GM12878 (cell line): ENCODE measurements around the gene CYB5RL. TPM values are rescaled to one million over a fixed set of nuclear protein-coding genes. Genes with fewer than 3 reads are reported as not detected.

Experiments used
- ATAC-seq: fragments of 200-7000 bp; cut with Tn5 transposase; 3 replicates; pipeline ENCODE4 v1.9.1; 2020; ENCODE audit warnings: mild to moderate bottlenecking, moderate library complexity
- BruUV-seq: library from RNA; stranded (reverse); fragments of 400-500 nt; replicated peaks from 2 replicates; lab custom pipeline; 2021; lab: Mats Ljungman, UMichigan
- CTCF ChIA-PET: fragments of 300-600 bp; sonication (Branson Sonifier 250); formaldehyde crosslinking; extraction: SDS; loops from one replicate; lab custom pipeline; 2021; ENCODE audit warnings: inconsistent platforms; lab: Yijun Ruan, JAX
- POLR2A ChIA-PET: fragments of 350-600 bp; formaldehyde crosslinking; extraction: SDS; loops from one replicate; lab custom pipeline; 2021; ENCODE audit warnings: inconsistent platforms; lab: Charles Lee
- RAD21 ChIA-PET: fragments of 300-600 bp; sonication (Branson Sonifier 250); formaldehyde crosslinking; loops from one replicate; lab custom pipeline; 2023; ENCODE audit warnings: antibody characterized with exemption; ENCODE audit not compliant: unreplicated experiment; lab: Charles Lee
- SMC1A ChIA-PET: fragments of 300-600 bp; sonication (Branson Sonifier 250); formaldehyde crosslinking; loops from one replicate; lab custom pipeline; 2023; ENCODE audit not compliant: unreplicated experiment, uncharacterized antibody; lab: Charles Lee
- DNase-seq: peaks from one replicate; pipeline ENCODE4 v3.0.0-alpha.2; 2011; ENCODE audit warnings: low read depth, low spot score
- FAIRE-seq: peaks from 3 replicates; lab custom pipeline; 2011; peaks lifted over from hg19 to GRCh38; lab: Jason Lieb, UNC
- H2AFZ ChIP-seq: 2 replicates; pipeline ENCODE4 v1.6.0; 2011; ENCODE audit warnings: low read depth, low read length, control low read depth; ENCODE audit not compliant: control insufficient read depth
- H3K27ac ChIP-seq: 2 replicates; pipeline ENCODE4 v1.5.1; 2011; ENCODE audit warnings: control low read depth; ENCODE audit not compliant: control insufficient read depth, insufficient read depth
- H3K27me3 ChIP-seq, 2 experiments: replicated peaks in 1 of 2; 2 replicates each; pipeline versions ENCODE4 v1.6.0 to v1.6.1; 2011; ENCODE audit warnings: low read length in 1 of 2; ENCODE audit not compliant: control insufficient read depth in 2 of 2, insufficient read depth in 2 of 2
- H3K36me3 ChIP-seq, 2 experiments: 2 replicates each; pipeline ENCODE4 v1.5.1; 2011; ENCODE audit warnings: low read length in 1 of 2; ENCODE audit not compliant: control insufficient read depth in 2 of 2, insufficient read depth in 2 of 2
- H3K4me1 ChIP-seq: 2 replicates; pipeline ENCODE4 v1.6.1; 2011; ENCODE audit warnings: mild to moderate bottlenecking, low read length, moderate library complexity, mixed read lengths; ENCODE audit not compliant: control insufficient read depth, insufficient read depth
- H3K4me2 ChIP-seq: 2 replicates; pipeline ENCODE4 v1.6.0; 2011; ENCODE audit warnings: control low read depth; ENCODE audit not compliant: control insufficient read depth, insufficient read depth
- H3K4me3 ChIP-seq: fragments of 200-600 bp; sonication (generic); 2 replicates; pipeline ENCODE4 v1.5.1; 2016
- H3K79me2 ChIP-seq: 2 replicates; pipeline ENCODE4 v1.6.0; 2011; ENCODE audit warnings: low read length; ENCODE audit not compliant: control insufficient read depth, insufficient read depth
- H3K9ac ChIP-seq: 2 replicates; pipeline ENCODE4 v1.8.0; 2011; ENCODE audit warnings: low read length, control low read depth, mixed read lengths; ENCODE audit not compliant: control insufficient read depth, insufficient read depth
- H3K9me3 ChIP-seq: replicated peaks from 3 replicates; pipeline ENCODE4 v1.5.1; 2011; ENCODE audit warnings: mild to moderate bottlenecking, low read length; ENCODE audit not compliant: control insufficient read depth, insufficient read depth
- H4K20me1 ChIP-seq: 2 replicates; pipeline ENCODE4 v1.6.0; 2011; ENCODE audit not compliant: control insufficient read depth, insufficient read depth
- CREB1 ChIP-seq: IDR thresholded peaks from 2 replicates; pipeline ENCODE4 v1.6.1; 2012; ENCODE audit warnings: low read depth, mild to moderate bottlenecking, inconsistent platforms
- ZNF384 ChIP-seq: IDR thresholded peaks from 2 replicates; pipeline ENCODE4 v1.6.1; 2012; ENCODE audit warnings: low read depth, mild to moderate bottlenecking, low read length, improper control_type of control experiment, borderline replicate concordance
- ZNF592 ChIP-seq: fragments of 450-650 bp; IDR thresholded peaks from 2 replicates; pipeline ENCODE4 v1.6.1; 2017; ENCODE audit warnings: mild to moderate bottlenecking, moderate library complexity
- WGBS: methylation state at CpG from one replicate; pipeline ENCODE4 v1.1.6; 2016; ENCODE audit warnings: low lambda C conversion rate; ENCODE audit not compliant: insufficient replicate concordance, insufficient coverage; ENCODE audit errors: missing lambda C conversion rate; 5-methylcytosine and 5-hydroxymethylcytosine counted together
- in situ Hi-C: fragments of 300-500 bp; cut with MboI; formaldehyde crosslinking; loops from 9 replicates; pipeline ENCODE4 v1.14.3; 2018; ENCODE audit warnings: mixed read lengths
- intact Hi-C: fragments of 100-400 bp; cut with micrococcal nuclease; formaldehyde crosslinking; loops from one replicate; pipeline ENCODE4 v1.14.2; 2022; ENCODE audit not compliant: unreplicated experiment
- polyA plus RNA-seq, 11 experiments: library from polyadenylated mRNA; depleted of rRNA in 4 of 11; unstranded in 6 of 11; stranded (reverse) in 5 of 11; fragments of >200 nt; fragmentation: Nextera tagmentation in 4 of 11; fragmentation: Illumina TruSeq in 1 of 11; extraction: Ambion mirVana in 4 of 11; extraction: Trizol in 1 of 11; gene quantifications; 1 replicate in 1 of 11; 2 replicates in 10 of 11; pipeline versions ENCODE4 v1.2.1 to v1.2.3, GENCODE V29; 2011 to 2016; ENCODE audit warnings: inconsistent platforms in 2 of 11, missing spikeins in 2 of 11, low read depth in 1 of 11
- total RNA-seq, 4 experiments: library from RNA; depleted of rRNA in 3 of 4; stranded (reverse); fragments of >200 nt in 3 of 4; fragmentation: Illumina TruSeq in 1 of 4; extraction: Trizol in 1 of 4; gene quantifications; 2 replicates each; pipeline versions ENCODE4 v1.2.1 to v1.2.3, GENCODE V29; 2013 to 2021

CYB5RL gene
- total and polyA plus RNA-seq, 10 of the 15 experiments (the other 5 are each of a cell fraction or from before 2014, with no cell fraction given): 3.1 to 8.7 (median 7.2) TPM

GRCh38 chr1:54224233-54224632 is 24.4 kb upstream of the CYB5RL start:
- DNase-seq (no peak), FAIRE-seq (no peak), ATAC-seq (no peak)
- H3K36me3 ChIP-seq: peaks cover 2 to 3% of the 10 kb centered on the region in 2 experiments; a peak in 3 of 4 replicates
- H3K27ac ChIP-seq: no peak overlapping the region
- intact Hi-C loops: no loop called here
- ChIA-PET RAD21 (no interaction called here), POLR2A (no interaction called here), CTCF (no interaction called here), SMC1A (no interaction called here)
- no peak overlapping the region for H3K4me3 ChIP-seq
- H3K9me3 ChIP-seq: no peaks in the 10 kb centered on the region
- H3K4me1 ChIP-seq: no peaks in the 10 kb centered on the region
- in situ Hi-C loops: no loop called here
- no peak overlapping the region for H2AFZ ChIP-seq
- no peaks in the 10 kb centered on the region for H3K79me2 ChIP-seq
- H3K4me2 ChIP-seq: no peak overlapping the region
- TF ChIP-seq ZNF592 (no peak), CREB1 (no peak), ZNF384 (no peak)
- H3K9ac ChIP-seq: no peak overlapping the region
- H4K20me1 ChIP-seq: no peaks in the 10 kb centered on the region
- BruUV-seq: no TSS peak
- no peaks in the 10 kb centered on the region for H3K27me3 ChIP-seq
- 97% methylated on average over 6 of the region's 6 CpGs for WGBS
